T47D (cell line): ENCODE measurements around the gene PTPRO.

Experiments used
- DNase-seq, 2 experiments: peaks; one replicate each; pipeline versions ENCODE4 v3.0.0 to v3.0.0-alpha.2; 2011 to 2012; ENCODE audit warnings: low read depth in 1 of 2, low spot score in 1 of 2
- JUND ChIP-seq: IDR thresholded peaks from 2 replicates; pipeline ENCODE4 v1.6.1; 2012; ENCODE audit warnings: low read depth
- in situ Hi-C: cut with HindIII; loops from 2 replicates; pipeline ENCODE4 v1.10.0; 2016; ENCODE audit warnings: low sequenced_read_pairs, low pct_unique_long_range_greater_than_20kb

The PTPRO gene

GRCh38 chr12:15522574-15523187 is 200.4 kb downstream of the PTPRO start:
- TF ChIP-seq JUND = no peak
- peak; percentile 29 to 80 for DNase-seq
- in situ Hi-C loops = no loop called here

- in situ Hi-C loops = no loop called here
- TF ChIP-seq JUND = no peak
- no peak for DNase-seq
These were observed 203.1 kb downstream of the PTPRO start for GRCh38 chr12:15525441-15525840.

GRCh38 chr12:15526033-15526432 is 203.7 kb downstream of the PTPRO start:
- TF ChIP-seq JUND = no peak
- in situ Hi-C loops = no loop called here
- DNase-seq = peak in 1 of 2 experiments; percentile 66

- in situ Hi-C loops = no loop called here
- no peak for TF ChIP-seq JUND
- peak in 1 of 2 experiments; percentile 83 for DNase-seq
These were observed 205.1 kb downstream of the PTPRO start for GRCh38 chr12:15527201-15528080.

- in situ Hi-C loops = no loop called here
- no peak for DNase-seq
- TF ChIP-seq JUND = no peak
These were observed 206.4 kb downstream of the PTPRO start for GRCh38 chr12:15528666-15529065.

GRCh38 chr12:15530361-15530760 is 208.1 kb downstream of the PTPRO start:
- in situ Hi-C loops = no loop called here
- no peak for TF ChIP-seq JUND
- DNase-seq = no peak

- in situ Hi-C loops = no loop called here
- peak in 1 of 2 experiments; percentile 84 for DNase-seq
- TF ChIP-seq JUND = no peak
These were observed 210.2 kb downstream of the PTPRO start for GRCh38 chr12:15532364-15532977.

GRCh38 chr12:15534322-15534721 is 212.0 kb downstream of the PTPRO start:
- DNase-seq = peak in 1 of 2 experiments; percentile 15

GRCh38 chr12:15534874-15535273 is 212.6 kb downstream of the PTPRO start:
- no peak for TF ChIP-seq JUND
- no peak for DNase-seq
- in situ Hi-C loops = no loop called here

More at GRCh38 chr12:15534322-15534721, 212.0 kb downstream of the PTPRO start:
- TF ChIP-seq JUND = no peak
- in situ Hi-C loops = no loop called here

- in situ Hi-C loops = no loop called here
- TF ChIP-seq JUND = no peak
- DNase-seq = no peak
These were observed 213.1 kb downstream of the PTPRO start for GRCh38 chr12:15535352-15535781.

GRCh38 chr12:15536446-15536845 is 214.1 kb downstream of the PTPRO start:
- in situ Hi-C loops = no loop called here
- no peak for TF ChIP-seq JUND
- no peak for DNase-seq

GRCh38 chr12:15538881-15539280 is 216.6 kb downstream of the PTPRO start:
- in situ Hi-C loops = no loop called here
- DNase-seq = no peak

GRCh38 chr12:15540005-15540404 is 217.7 kb downstream of the PTPRO start:
- no peak for DNase-seq
- in situ Hi-C loops = no loop called here
- TF ChIP-seq JUND = no peak

More at GRCh38 chr12:15538881-15539280, 216.6 kb downstream of the PTPRO start:
- TF ChIP-seq JUND = no peak
